ACC112 (cell line): Measurements from ENCODE around the gene GCSAM.

ENCODE experiments used
- H2AFZ ChIP-seq: fragments of 200-600 bp; sonication (generic); one replicate; pipeline ENCODE4 v1.6.0; 2017; ENCODE audit warnings: antibody characterized with exemption, low read length; ENCODE audit not compliant: unreplicated experiment
- H3K27ac ChIP-seq: fragments of 200-600 bp; sonication (generic); 2 replicates; pipeline ENCODE4 v1.5.1; 2014; ENCODE audit warnings: low read depth, mild to moderate bottlenecking, antibody characterized with exemption, low read length, moderate library complexity
- H3K27me3 ChIP-seq: fragments of 200-600 bp; sonication (generic); 2 replicates; pipeline ENCODE4 v1.6.1; 2014; ENCODE audit warnings: mild to moderate bottlenecking, antibody characterized with exemption, low read length, moderate library complexity, mixed read lengths; ENCODE audit not compliant: insufficient read depth
- H3K36me3 ChIP-seq: fragments of 200-600 bp; sonication (generic); 2 replicates; pipeline ENCODE4 v1.6.1; 2016; ENCODE audit warnings: mild to moderate bottlenecking, antibody characterized with exemption, low read length, moderate library complexity, mixed read lengths; ENCODE audit not compliant: insufficient read depth
- H3K4me1 ChIP-seq: fragments of 200-600 bp; sonication (generic); one replicate; pipeline ENCODE4 v1.6.1; 2016; ENCODE audit warnings: low read length, mixed read lengths; ENCODE audit not compliant: insufficient read depth, unreplicated experiment, control insufficient read depth
- H3K4me3 ChIP-seq: fragments of 200-600 bp; sonication (generic); 2 replicates; pipeline ENCODE4 v1.5.1; 2014; ENCODE audit warnings: mild to moderate bottlenecking, low read depth, low read length
- H3K79me2 ChIP-seq: fragments of 200-600 bp; sonication (generic); one replicate; pipeline ENCODE4 v1.6.0; 2016; ENCODE audit warnings: low read length; ENCODE audit not compliant: control insufficient read depth, unreplicated experiment, insufficient read depth

GCSAM gene

DNA sequence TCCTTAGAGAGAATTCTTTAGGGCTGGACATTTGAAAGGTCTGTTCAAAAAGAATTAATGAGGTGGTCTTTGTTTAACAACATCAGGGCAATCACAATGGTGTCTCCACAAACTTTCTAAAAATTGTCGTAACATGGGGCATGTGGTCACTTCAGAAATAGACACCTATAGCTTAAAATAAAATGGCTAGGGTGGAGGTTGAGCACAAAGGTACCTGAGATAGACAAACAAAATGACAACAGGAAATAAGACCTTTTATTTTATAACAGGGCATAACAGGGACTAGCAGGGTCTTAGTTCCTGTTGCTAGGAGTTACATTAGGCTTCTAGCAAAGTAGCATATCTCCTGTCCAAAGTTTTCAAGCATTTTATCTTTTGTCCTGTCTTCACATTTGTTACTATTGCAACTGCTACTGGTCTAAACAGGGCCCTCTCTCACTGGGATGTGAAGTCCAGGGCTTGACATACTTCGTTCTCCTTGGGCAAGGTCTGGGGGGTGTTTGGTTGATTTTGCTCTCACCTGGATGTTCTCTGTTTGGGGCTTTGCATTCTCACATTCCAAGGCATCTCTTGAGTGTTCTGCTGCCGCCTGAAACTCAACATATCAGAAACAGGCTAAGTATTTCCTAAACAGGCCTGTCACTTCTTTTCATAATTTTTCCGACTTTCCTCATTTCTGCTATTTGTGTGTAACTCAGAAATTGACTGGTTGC is 3.0 kb downstream of the GCSAM start:
- Histone ChIP-seq H3K36me3 (no peaks in the 10 kb centered on the region), H3K4me3 (no peak overlapping the region), H3K4me1 (peaks cover 4% of the 10 kb centered on the region)

DNA sequence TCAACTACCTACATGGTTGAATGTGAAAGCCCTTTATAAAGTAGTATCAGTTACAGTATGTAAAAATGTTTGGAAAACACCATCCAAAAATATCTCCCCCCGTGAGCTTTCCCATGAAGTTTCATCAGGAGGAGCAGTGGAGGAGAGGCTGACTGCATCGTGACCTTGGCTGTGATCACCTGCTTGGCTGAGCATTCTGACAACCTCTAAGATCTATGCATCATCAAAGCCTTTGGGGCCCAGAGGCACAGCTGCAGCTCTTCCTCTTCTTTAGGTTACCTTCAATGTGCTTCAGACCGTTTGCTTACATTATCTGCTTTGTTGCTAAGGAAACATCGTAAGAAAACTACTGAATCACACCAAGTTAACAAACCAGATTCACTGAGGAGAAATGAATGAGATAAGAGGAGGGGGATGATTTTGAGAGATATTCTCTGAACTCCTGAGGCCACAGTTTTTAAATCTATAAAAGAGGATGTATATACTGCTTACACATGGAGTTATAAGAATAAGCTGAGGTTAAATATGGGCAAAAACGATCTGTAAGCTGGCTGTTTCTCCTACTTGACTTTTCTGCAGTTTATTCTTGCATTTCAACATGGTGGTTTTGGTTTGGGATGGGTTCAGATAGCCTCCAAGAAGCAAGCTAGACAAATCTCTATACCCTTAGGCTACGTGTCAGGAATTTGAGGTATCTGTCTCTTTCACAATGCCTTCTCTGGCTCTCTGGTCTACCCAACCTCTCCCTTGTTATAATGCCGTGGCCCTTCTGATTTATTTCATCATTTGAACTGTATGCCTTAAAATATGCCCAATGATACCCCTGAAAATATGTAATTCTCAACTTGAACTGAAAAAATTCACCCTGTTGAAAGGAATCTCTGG is 4.0 kb downstream of the GCSAM start:
- no peaks in the 10 kb centered on the region for H3K79me2 ChIP-seq
- peaks cover 4% of the 10 kb centered on the region for H3K4me1 ChIP-seq
- no peak overlapping the region for H3K27ac ChIP-seq
- H3K36me3 ChIP-seq: no peaks in the 10 kb centered on the region
- no peak overlapping the region for H3K4me3 ChIP-seq
- no peak overlapping the region for H2AFZ ChIP-seq
- H3K27me3 ChIP-seq: no peaks in the 10 kb centered on the region

More for the DNA sequence above, 3.0 kb downstream of the GCSAM start:
- no peaks in the 10 kb centered on the region for H3K79me2 ChIP-seq
- H3K27me3 ChIP-seq: no peaks in the 10 kb centered on the region
- H3K27ac ChIP-seq: no peak overlapping the region
- no peak overlapping the region for H2AFZ ChIP-seq

GRCh38 chr3:112127522-112128494 is 5.2 kb downstream of the GCSAM start:
- no peaks in the 10 kb centered on the region for H3K36me3 ChIP-seq
- H3K27me3 ChIP-seq: no peaks in the 10 kb centered on the region
- no peak overlapping the region for H2AFZ ChIP-seq
- H3K4me3 ChIP-seq: no peak overlapping the region
- H3K79me2 ChIP-seq: no peaks in the 10 kb centered on the region
- H3K4me1 ChIP-seq: peaks cover 4% of the 10 kb centered on the region
- no peak overlapping the region for H3K27ac ChIP-seq

DNA sequence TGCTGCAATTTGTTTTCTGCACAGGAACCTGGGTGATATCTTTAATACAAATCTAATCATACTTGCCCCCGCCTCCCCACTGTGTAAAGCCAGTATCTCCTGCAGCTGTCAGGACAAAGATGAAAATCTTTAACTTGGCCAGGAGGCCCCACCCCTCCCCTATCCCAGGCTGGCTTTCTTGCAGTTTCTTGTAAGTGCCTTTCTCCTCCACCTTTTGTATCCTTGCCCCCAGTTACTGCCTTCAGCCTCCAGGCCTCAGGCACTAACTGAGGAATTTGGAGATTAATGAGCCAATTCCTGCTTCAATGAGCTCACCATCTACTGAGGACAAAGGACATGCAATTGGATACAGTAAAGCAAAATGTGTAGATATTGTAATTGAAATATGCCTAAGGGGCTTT is 6.5 kb downstream of the GCSAM start:
- H3K36me3 ChIP-seq: no peaks in the 10 kb centered on the region
- H3K4me1 ChIP-seq: peaks cover 4% of the 10 kb centered on the region
- no peaks in the 10 kb centered on the region for H3K79me2 ChIP-seq
- H2AFZ ChIP-seq: peak overlapping the region; percentile 88
- H3K27ac ChIP-seq: no peak overlapping the region
- no peaks in the 10 kb centered on the region for H3K27me3 ChIP-seq
- peak overlapping the region; percentile 27; the same call in 1 of the 2 replicates for H3K4me3 ChIP-seq

- no peaks in the 10 kb centered on the region for H3K27me3 ChIP-seq
- H3K79me2 ChIP-seq: no peaks in the 10 kb centered on the region
- H3K36me3 ChIP-seq: no peaks in the 10 kb centered on the region
- H3K4me3 ChIP-seq: no peak overlapping the region
- peaks cover 4% of the 10 kb centered on the region for H3K4me1 ChIP-seq
- no peak overlapping the region for H3K27ac ChIP-seq
- H2AFZ ChIP-seq: no peak overlapping the region
These were observed 8.0 kb downstream of the GCSAM start for GRCh38 chr3:112124907-112125607.

GRCh38 chr3:112123548-112123947 is 9.5 kb downstream of the GCSAM start:
- Histone ChIP-seq H3K27ac (no peak overlapping the region), H3K27me3 (no peaks in the 10 kb centered on the region), H3K4me1 (peaks cover 4% of the 10 kb centered on the region), H3K4me3 (no peak overlapping the region), H3K79me2 (no peaks in the 10 kb centered on the region), H3K36me3 (no peaks in the 10 kb centered on the region), H2AFZ (no peak overlapping the region)

GRCh38 chr3:112122870-112123269 is 10.2 kb downstream of the GCSAM start:
- H3K27me3 ChIP-seq: no peaks in the 10 kb centered on the region
- H3K79me2 ChIP-seq: no peaks in the 10 kb centered on the region
- H3K36me3 ChIP-seq: no peaks in the 10 kb centered on the region
- peaks cover 4% of the 10 kb centered on the region for H3K4me1 ChIP-seq
- no peak overlapping the region for H2AFZ ChIP-seq
- no peak overlapping the region for H3K27ac ChIP-seq
- H3K4me3 ChIP-seq: no peak overlapping the region

- H2AFZ ChIP-seq: no peak overlapping the region
- no peaks in the 10 kb centered on the region for H3K27me3 ChIP-seq
- H3K79me2 ChIP-seq: no peaks in the 10 kb centered on the region
- H3K4me1 ChIP-seq: peaks cover 4% of the 10 kb centered on the region
- H3K36me3 ChIP-seq: no peaks in the 10 kb centered on the region
- no peak overlapping the region for H3K4me3 ChIP-seq
- H3K27ac ChIP-seq: no peak overlapping the region
These were observed 11.2 kb downstream of the GCSAM start for GRCh38 chr3:112121577-112122547.
